ENCODE data around the gene NACA2.
"Not testable (repeated sequence)": the region's sequence is repeated elsewhere in the genome, so short reads cannot be mapped to it uniquely, and the experiment has no call there.

The NACA2 gene

DNA sequence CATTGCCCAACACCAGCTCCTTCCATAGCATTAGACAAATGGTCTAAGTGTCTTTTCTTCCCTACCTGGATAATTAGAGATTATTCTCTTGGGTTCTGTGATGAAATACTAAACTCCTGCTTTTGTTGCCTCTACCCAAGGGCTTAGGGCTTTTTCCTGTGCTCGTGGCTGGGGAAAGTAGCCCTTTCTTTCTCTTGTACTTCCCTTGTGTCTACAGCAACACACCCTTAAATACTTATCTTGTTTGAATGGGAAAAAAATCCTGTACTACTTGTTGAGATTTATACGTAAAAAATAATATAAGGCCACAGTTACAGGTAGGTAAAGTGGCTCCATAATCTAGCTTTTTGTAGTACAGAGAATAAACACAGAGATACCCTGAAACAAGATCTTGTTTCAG is 7.0 kb upstream of the NACA2 start:
- no peak for DNase-seq

GRCh38 chr17:61597607-61598006 is 6.6 kb upstream of the NACA2 start:
- no peak for DNase-seq

DNA sequence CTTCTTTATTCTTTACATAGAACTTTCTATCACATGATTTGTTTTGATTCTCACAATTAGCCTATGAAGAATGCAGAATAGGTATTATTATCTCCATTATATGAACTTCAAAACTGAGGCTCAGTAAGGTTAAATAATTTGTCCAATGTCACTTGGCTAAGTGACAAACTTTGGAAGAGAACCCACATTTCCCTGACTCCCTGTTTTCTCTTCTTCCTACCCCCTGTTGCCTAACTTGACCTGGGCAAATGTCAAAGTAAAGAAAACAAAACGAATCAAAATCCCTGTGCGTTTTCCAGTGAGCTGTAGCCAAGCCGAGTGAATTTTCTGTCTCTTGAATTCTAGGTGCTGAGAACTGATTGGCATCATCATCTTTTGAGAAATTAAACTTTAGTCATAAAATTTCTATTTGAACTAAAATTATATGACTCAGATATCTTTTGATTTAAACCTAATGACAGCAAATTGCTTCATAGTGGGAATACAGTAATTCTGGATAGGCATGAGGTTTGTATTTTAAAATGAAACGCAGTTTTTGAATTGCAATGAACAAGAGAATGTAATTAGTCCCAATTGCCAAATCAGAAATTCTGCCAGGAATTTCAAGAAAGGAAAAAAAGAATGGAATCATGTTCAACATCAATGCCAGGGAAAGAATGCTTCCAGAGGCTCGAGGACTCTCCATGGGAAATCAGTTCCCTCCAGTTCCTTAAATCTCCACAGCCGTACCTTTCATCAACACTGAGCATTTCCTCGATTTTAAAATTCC is 4.6 kb upstream of the NACA2 start:
- no peak for DNase-seq

DNA sequence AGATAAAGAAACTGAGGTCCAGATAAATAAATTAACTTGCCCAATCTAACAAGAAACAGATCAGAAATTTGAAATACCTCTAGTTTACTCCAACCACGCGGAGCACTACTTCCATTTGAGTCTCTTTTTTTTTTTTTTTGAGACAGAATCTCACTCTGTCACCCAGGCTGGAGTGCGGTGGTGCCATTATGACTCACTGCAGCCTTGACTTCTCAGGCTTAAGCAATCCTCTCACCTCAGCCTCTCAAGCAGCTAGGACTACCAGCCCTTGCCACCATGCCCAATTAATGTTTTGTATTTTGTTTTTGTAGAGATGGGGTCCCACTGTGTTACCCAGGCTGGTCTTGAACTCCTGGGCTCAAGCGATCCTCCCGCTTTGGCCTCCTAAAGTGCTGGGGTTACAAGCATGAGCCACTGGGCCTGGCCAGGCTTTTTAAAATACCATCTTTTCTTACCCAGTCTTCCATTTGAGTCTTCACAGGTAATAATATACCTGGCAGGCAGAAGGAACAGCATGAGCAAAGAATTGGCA is 3.3 kb upstream of the NACA2 start:
- no peak for DNase-seq

DNA sequence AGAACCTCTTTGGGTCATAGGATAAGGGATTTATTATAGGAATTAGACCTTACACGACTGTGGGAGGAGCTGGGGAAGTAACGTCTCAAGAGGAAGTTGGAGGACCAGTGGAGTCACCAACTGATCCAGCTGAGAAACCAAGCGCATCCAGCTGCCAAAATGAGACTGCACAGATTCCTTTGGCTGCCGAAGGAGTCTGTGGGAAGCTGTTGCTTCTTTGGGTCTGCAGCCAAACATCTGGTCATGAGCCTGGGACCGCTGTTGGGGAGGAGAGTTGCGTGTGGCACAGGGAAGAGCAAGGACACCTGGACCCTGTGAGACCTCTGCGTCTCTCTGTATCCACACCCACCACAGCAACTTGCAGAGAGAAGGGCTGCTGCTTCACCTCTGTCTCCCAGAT is 2.4 kb upstream of the NACA2 start:
- no peak for DNase-seq

- no peak for DNase-seq
These were observed 911 bp upstream of the NACA2 start for GRCh38 chr17:61591930-61592329.

GRCh38 chr17:61589990-61590389 is 1.0 kb downstream of the NACA2 start:
- DNase-seq, result no peak

- no peak for DNase-seq
These were observed 3.0 kb downstream of the NACA2 start for GRCh38 chr17:61587807-61588660.

DNA sequence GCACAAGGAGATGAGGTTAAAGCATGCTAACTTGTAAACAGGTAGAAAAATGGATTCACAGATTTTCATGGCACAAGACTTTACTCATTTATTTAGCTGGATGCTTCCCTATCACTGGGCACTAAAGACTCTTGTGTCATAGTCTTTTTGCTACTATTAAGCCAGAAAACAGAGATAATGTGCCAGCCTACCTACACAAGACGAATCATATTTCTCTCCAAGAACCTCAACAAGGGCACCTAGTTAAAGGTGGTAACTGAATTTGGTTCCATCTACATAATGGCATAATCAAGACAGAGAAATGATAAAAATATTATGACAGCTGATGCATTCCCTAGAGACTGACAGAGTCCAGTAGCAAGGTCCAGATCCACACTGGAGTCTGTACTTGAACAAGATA is 3.8 kb downstream of the NACA2 start:
- no peak for DNase-seq

DNA sequence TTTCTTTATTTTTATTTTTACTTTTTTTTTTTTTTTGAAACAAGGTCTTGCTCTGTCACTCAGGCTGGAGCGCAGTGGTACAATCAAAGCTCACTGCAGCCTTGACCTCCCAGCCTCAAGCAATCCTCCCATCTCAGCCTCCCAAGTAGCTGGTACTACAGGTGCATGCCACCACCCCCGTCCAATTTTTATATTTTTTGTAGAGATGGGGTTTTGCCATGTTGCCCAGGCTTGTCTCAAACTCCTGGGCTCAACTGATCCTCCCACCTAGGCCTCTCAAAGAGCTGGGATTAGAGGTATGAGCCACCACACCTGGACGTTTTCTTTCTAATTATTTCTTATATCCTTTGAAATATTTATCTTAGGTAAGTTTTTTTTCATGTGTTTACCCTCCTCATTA is 4.4 kb downstream of the NACA2 start:
- DNase-seq, result not testable (repeated sequence)

GRCh38 chr17:61586031-61586566 is 4.9 kb downstream of the NACA2 start:
- DNase-seq, result no peak

- peak; percentile 30 for DNase-seq
These were observed 6.2 kb downstream of the NACA2 start for GRCh38 chr17:61584866-61585265.

DNA sequence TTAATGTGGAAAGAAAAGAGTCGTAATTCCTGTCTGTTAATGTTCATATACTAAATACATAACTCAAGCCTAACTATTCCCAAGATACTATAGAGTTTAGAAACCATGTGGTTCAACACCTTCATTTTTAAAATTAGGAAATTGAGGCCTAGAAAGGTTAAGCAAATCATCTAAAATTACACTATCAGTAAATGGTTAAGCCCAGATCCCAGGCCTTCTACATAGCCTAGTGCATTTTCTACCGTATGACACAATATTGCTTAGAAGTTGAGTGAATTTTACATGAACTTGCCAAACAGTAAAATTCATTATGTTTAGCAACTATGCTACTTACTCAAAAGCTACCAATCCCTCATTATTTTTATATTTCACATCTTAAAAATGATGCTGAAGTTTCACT is 6.8 kb downstream of the NACA2 start:
- DNase-seq, result no peak

DNA sequence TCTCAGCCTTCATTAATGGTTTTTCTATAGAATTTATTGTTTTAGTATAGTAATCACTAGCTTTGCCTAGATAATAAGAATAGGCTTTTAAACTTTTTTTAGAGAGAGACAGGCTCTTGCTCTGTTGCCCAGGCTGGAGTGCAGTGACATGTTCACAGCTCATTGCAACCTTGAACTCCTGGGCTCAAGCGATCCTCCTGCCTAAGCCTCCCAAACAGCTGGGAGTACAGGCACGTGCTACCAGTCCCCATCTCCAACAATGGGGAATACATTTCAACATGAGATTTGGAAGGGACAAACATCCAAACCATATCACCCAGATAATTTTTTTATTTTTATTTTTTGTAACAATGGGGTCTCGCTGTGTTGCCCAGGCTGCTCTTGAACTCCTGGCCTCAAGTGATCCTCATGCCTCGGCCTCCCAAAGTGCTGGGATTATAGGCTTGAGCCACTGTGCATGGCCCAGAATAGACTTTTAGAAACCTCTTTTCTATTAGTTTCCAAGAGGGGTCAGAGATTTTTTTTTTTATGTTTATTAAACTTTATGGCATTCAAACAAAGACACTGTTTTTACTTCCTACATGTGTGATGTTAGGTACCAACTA is 7.3 kb downstream of the NACA2 start:
- no peak for DNase-seq

DNA sequence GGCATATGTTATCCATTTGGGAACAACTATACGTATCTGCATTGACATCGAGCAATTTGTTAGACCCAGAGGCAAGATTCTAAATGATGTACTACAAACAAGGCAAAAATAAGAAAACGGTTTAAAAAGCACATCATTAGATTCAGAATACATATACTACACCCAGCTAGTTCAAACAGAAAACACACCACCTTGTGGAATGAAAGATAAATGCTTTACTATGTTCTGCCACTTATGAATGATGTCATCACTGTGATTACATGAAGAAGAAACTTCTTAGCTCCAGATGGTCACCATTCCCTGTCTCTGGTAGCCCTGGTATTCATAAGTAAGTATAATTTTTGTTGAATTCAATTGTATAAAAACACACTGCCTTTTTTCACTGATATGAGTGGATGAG is 7.8 kb downstream of the NACA2 start:
- peak; percentile 64 for DNase-seq

- no peak for DNase-seq
These were observed 8.4 kb downstream of the NACA2 start for GRCh38 chr17:61582593-61582992.

DNA sequence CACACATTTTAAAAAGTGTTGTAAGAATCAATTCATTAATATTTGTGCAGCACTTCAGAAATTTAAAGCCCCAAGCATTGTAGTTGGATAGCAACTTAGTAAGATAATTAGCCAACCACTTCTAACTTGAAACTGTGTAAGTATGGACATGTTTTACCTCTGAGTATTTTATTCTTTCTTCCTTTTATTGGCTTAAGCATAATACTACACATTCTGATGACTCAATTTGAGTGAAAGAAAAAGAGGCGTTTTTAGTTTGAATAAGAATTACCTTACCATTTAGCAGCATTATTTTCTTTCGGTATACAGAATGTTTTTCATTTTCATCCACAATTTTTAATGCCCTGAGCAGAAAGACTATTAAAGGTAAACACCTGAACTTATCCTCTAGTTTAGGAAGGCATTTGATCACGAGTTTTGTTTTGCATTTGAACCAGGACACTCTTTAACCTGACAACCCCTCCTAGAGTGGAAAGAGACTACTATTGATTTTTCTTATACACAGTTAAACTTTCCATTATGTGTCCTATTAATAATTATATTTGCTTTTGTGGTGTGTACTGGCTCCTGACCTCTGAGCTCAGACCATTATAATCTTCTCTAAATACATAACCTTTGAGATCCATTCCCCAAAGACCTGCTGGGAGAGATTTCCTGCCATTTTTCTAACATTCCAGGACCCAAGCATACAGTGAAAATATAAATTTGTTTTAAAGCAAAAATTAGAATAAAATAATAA is 9.2 kb downstream of the NACA2 start:
- DNase-seq, result no peak

DNA sequence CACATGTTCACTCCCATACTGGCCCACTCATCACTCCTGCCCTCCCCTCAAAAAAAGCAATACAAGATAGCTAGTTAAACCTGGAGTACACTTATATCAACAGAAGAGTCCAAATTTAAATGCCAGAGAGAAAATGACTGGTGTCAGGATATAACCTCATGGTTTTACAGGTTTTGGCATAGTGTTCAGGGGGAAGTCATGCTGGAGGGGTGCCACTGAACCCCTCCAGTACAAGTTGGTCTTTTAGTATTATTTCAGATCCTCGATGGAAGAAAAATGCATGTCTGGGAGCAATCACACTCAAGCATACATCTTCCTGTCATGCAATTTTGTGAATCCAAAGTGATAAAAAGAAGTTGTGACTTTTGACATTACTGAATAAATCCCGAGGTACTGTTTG is 10.5 kb downstream of the NACA2 start:
- no peak for DNase-seq

GRCh38 chr17:61579961-61580360 is 11.1 kb downstream of the NACA2 start:
- peak; percentile 95 for DNase-seq

GRCh38 chr17:61579347-61579746 is 11.7 kb downstream of the NACA2 start:
- no peak for DNase-seq

DNA sequence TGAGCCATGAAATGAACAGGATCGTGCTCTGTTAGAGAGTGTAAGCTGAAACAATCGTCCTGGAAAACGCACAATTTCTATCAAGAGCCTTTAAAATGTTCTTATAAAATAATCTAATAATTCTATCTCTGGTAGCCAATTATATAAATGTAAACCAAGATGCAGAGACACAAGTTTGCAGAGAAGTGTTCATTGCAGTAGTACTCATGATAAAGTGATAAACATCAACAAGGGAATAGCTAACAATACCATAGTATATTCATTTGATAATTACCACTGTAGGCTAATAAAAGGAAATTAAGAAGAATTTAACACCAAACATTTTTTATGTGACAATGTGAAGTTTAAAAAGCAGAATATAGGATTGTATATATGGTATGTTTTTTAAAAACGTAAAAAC is 12.4 kb downstream of the NACA2 start:
- DNase-seq, result no peak

DNA sequence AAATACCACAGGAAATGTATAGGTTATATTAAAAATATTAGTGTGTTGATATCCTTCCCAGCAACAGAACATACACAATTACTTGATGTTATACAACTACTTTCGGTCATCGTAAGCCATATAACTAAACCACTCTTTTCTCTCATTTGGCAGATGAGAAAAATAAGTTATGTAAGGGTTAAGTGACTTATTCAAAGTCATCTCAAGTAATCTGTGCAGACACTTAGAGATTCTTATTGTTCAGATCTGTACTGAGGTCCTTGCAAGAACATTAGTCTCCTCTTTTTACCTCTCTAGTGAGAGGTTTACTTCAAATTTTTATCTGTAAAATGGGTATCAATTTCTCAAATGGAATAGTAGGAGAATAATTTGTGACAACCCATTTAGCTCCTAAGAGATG is 15.0 kb downstream of the NACA2 start:
- DNase-seq, result no peak
